IMR-90 (cell line): ENCODE measurements around the gene EPHA6. TPM values are rescaled to one million over a fixed set of nuclear protein-coding genes. Genes with fewer than 3 reads are reported as not detected.

Experiments
- ATAC-seq: fragments of 200-7000 bp; cut with Tn5 transposase; 2 replicates; pipeline ENCODE4 v1.9.1; 2020; ENCODE audit warnings: low read depth, mild to moderate bottlenecking, moderate library complexity
- BruUV-seq: library from RNA; stranded (reverse); fragments of 400-500 nt; replicated peaks from 2 replicates; lab custom pipeline; 2021; lab: Mats Ljungman, UMichigan
- CTCF ChIA-PET: fragments of 300-600 bp; formaldehyde crosslinking; extraction: SDS; loops from one replicate; lab custom pipeline; 2021; ENCODE audit warnings: antibody characterized with exemption; lab: Yijun Ruan, JAX
- POLR2A ChIA-PET: fragments of 300-600 bp; sonication (Branson Sonifier 250); formaldehyde crosslinking; loops from one replicate; lab custom pipeline; 2022; ENCODE audit warnings: antibody characterized with exemption; ENCODE audit not compliant: unreplicated experiment; lab: Charles Lee
- DNase-seq: peaks from one replicate; pipeline ENCODE4 v3.0.0; 2013
- H2AFZ ChIP-seq: replicated peaks from 2 replicates; pipeline ENCODE3; 2013; ENCODE audit warnings: low read length, mild to moderate bottlenecking; ENCODE audit not compliant: poor library complexity
- H2AK5ac ChIP-seq: 2 replicates; pipeline ENCODE4 v1.6.1; 2013; ENCODE audit warnings: low read depth, low read length, inconsistent platforms
- H2AK9ac ChIP-seq: replicated peaks from 2 replicates; pipeline ENCODE3; 2013; ENCODE audit warnings: mild to moderate bottlenecking, low read depth, low read length, moderate library complexity; ENCODE audit not compliant: poor library complexity
- H2BK120ac ChIP-seq: 2 replicates; pipeline ENCODE4 v1.6.1; 2013; ENCODE audit warnings: low read depth, low read length, inconsistent platforms
- H2BK15ac ChIP-seq: 3 replicates; pipeline ENCODE4 v1.6.1; 2013; ENCODE audit warnings: low read depth, low read length, inconsistent platforms
- H2BK20ac ChIP-seq: 2 replicates; pipeline ENCODE4 v1.6.1; 2013; ENCODE audit warnings: low read depth, mild to moderate bottlenecking, inconsistent platforms, low read length, moderate library complexity
- H2BK5ac ChIP-seq: 2 replicates; pipeline ENCODE4 v1.6.1; 2013; ENCODE audit warnings: mild to moderate bottlenecking, low read depth, low read length, inconsistent platforms; ENCODE audit not compliant: poor library complexity, severe bottlenecking
- H3K14ac ChIP-seq: replicated peaks from 2 replicates; pipeline ENCODE4 v1.6.1; 2013; ENCODE audit warnings: low read depth, low read length, inconsistent platforms
- H3K18ac ChIP-seq: 2 replicates; pipeline ENCODE4 v1.6.1; 2013; ENCODE audit warnings: low read depth, low read length, control low read depth
- H3K23ac ChIP-seq: 2 replicates; pipeline ENCODE4 v1.6.1; 2013; ENCODE audit warnings: low read depth, low read length, inconsistent platforms
- H3K27ac ChIP-seq: 2 replicates; pipeline ENCODE4 v1.5.1; 2013; ENCODE audit warnings: mild to moderate bottlenecking, control low read depth, low read length; ENCODE audit not compliant: insufficient read depth
- H3K27me3 ChIP-seq: 2 replicates; pipeline ENCODE4 v1.6.1; 2013; ENCODE audit warnings: low read length; ENCODE audit not compliant: control insufficient read depth, insufficient read depth
- H3K36me3 ChIP-seq: 2 replicates; pipeline ENCODE4 v1.6.1; 2013; ENCODE audit warnings: low read length, mixed read lengths; ENCODE audit not compliant: control insufficient read depth, insufficient read depth
- H3K4ac ChIP-seq: 2 replicates; pipeline ENCODE4 v1.6.1; 2013; ENCODE audit warnings: low read depth, low read length, inconsistent platforms
- H3K4me1 ChIP-seq: 2 replicates; pipeline ENCODE4 v1.6.1; 2013; ENCODE audit warnings: low read length, mixed read lengths; ENCODE audit not compliant: control insufficient read depth, insufficient read depth
- H3K4me2 ChIP-seq: 2 replicates; pipeline ENCODE4 v1.6.1; 2013; ENCODE audit warnings: low read depth, mild to moderate bottlenecking, control low read depth, low read length, moderate library complexity
- H3K4me3 ChIP-seq: 2 replicates; pipeline ENCODE4 v1.5.1; 2013; ENCODE audit warnings: low read depth, mild to moderate bottlenecking, control low read depth, low read length, moderate library complexity; ENCODE audit not compliant: insufficient read depth
- H3K56ac ChIP-seq: 2 replicates; pipeline ENCODE4 v1.6.1; 2013; ENCODE audit warnings: low read length, inconsistent platforms; ENCODE audit not compliant: insufficient read depth; ENCODE audit errors: extremely low read depth
- H3K79me1 ChIP-seq, 2 experiments: 2 replicates each; pipeline ENCODE4 v1.6.1; 2013; ENCODE audit warnings: low read length in 2 of 2, inconsistent platforms in 1 of 2, low read depth in 1 of 2
- H3K9ac ChIP-seq: 2 replicates; pipeline ENCODE4 v1.6.1; 2013; ENCODE audit warnings: low read depth, low read length, control low read depth
- H3K9me1 ChIP-seq: 2 replicates; pipeline ENCODE4 v1.6.1; 2013; ENCODE audit warnings: low read length, inconsistent platforms; ENCODE audit not compliant: insufficient read depth
- H3K9me3 ChIP-seq: 2 replicates; pipeline ENCODE4 v1.6.1; 2013; ENCODE audit warnings: low read length; ENCODE audit not compliant: control insufficient read depth, insufficient read depth
- H4K20me1 ChIP-seq: 2 replicates; pipeline ENCODE4 v1.6.1; 2013; ENCODE audit warnings: low read length, inconsistent platforms; ENCODE audit not compliant: insufficient read depth
- H4K5ac ChIP-seq: 2 replicates; pipeline ENCODE4 v1.6.1; 2013; ENCODE audit warnings: mild to moderate bottlenecking, low read depth, low read length, control low read depth
- H4K8ac ChIP-seq, 2 experiments: 2 replicates each; pipeline ENCODE4 v1.6.1; 2013; ENCODE audit warnings: low read depth in 2 of 2, low read length in 2 of 2, control low read depth in 1 of 2, inconsistent platforms in 1 of 2
- H4K91ac ChIP-seq: 2 replicates; pipeline ENCODE4 v1.6.1; 2013; ENCODE audit warnings: low read depth, low read length, inconsistent platforms; ENCODE audit not compliant: insufficient read depth
- BHLHE40 ChIP-seq: fragments of 150-350 bp; IDR thresholded peaks from 2 replicates; pipeline ENCODE4 v1.6.1; 2016; ENCODE audit warnings: mild to moderate bottlenecking, low read depth, low read length
- CEBPB ChIP-seq: IDR thresholded peaks from 2 replicates; pipeline ENCODE4 v1.6.1; 2012; ENCODE audit warnings: low read depth, low read length, improper control_type of control experiment
- CHD1 ChIP-seq: IDR thresholded peaks from 2 replicates; pipeline ENCODE4 v1.6.1; 2012; ENCODE audit warnings: low read depth, low read length, improper control_type of control experiment
- ELK1 ChIP-seq: fragments of 150-350 bp; IDR thresholded peaks from 2 replicates; pipeline ENCODE4 v1.6.1; 2016; ENCODE audit warnings: low read depth, mild to moderate bottlenecking, low read length, moderate library complexity, borderline replicate concordance
- FOS ChIP-seq: fragments of 150-350 bp; IDR thresholded peaks from 2 replicates; pipeline ENCODE4 v1.6.1; 2016; ENCODE audit warnings: low read depth, low read length
- MAFK ChIP-seq: IDR thresholded peaks from 2 replicates; pipeline ENCODE4 v1.6.1; 2012; ENCODE audit warnings: low read depth, low read length, improper control_type of control experiment
- MAZ ChIP-seq: IDR thresholded peaks from 2 replicates; pipeline ENCODE4 v1.6.1; 2012; ENCODE audit warnings: low read depth, mild to moderate bottlenecking, low read length, improper control_type of control experiment, moderate library complexity, borderline replicate concordance
- POLR2A ChIP-seq: IDR thresholded peaks from 2 replicates; pipeline ENCODE4 v1.6.1; 2012; ENCODE audit warnings: mild to moderate bottlenecking, low read depth, low read length
- RAD21 ChIP-seq: IDR thresholded peaks from 2 replicates; pipeline ENCODE4 v1.6.1; 2012; ENCODE audit warnings: low read length, improper control_type of control experiment
- RCOR1 ChIP-seq: IDR thresholded peaks from 2 replicates; pipeline ENCODE4 v1.6.1; 2012; ENCODE audit warnings: mild to moderate bottlenecking, low read length, improper control_type of control experiment; ENCODE audit not compliant: insufficient replicate concordance
- dilution Hi-C: fragments of 300-500 bp; cut with HindIII; formaldehyde crosslinking; loops from one replicate; pipeline ENCODE4 v1.14.3; 2018; ENCODE audit warnings: low sequenced_read_pairs; ENCODE audit not compliant: unreplicated experiment
- in situ Hi-C: fragments of 300-500 bp; cut with MboI; formaldehyde crosslinking; loops from 3 replicates; pipeline ENCODE4 v1.14.3; 2019; ENCODE audit warnings: low sequenced_read_pairs, inconsistent platforms, mixed read lengths
- intact Hi-C: fragments of 100-400 bp; cut with micrococcal nuclease; formaldehyde crosslinking; loops from 2 replicates; pipeline ENCODE4 v1.10.0; 2022
- polyA plus RNA-seq, 3 experiments: library from polyadenylated mRNA; depleted of rRNA; stranded (reverse); fragments of >200 nt; gene quantifications; 2 replicates each; pipeline ENCODE4 v1.2.3, GENCODE V29; 2012; ENCODE audit warnings: low replicate concordance in 1 of 3
- total RNA-seq: library from RNA; depleted of rRNA; stranded (reverse); fragments of >200 nt; gene quantifications from 2 replicates; pipeline ENCODE4 v1.2.3, GENCODE V29; 2012

Gene EPHA6
- total and polyA plus RNA-seq, 2 of the 4 experiments (the other 2 are of a cell fraction), result not detected

- Histone ChIP-seq H3K4me2 (no peak overlapping the region), H3K36me3 (no peaks in the 10 kb centered on the region), H2AK9ac (no peak overlapping the region), H4K20me1 (no peaks in the 10 kb centered on the region), H3K9me3 (peaks cover 7% of the 10 kb centered on the region; the same call in 1 of the 2 replicates), H3K79me1 (no peaks in the 10 kb centered on the region), H3K27me3 (no peaks in the 10 kb centered on the region), H4K91ac (no peak overlapping the region), H3K56ac (no peak overlapping the region), H3K9me1 (no peaks in the 10 kb centered on the region), H3K27ac (no peak overlapping the region), H2BK120ac (no peak overlapping the region), H3K4me3 (no peak overlapping the region), H3K23ac (no peak overlapping the region), H2AK5ac (no peak overlapping the region), H2BK15ac (no peak overlapping the region), H3K9ac (no peak overlapping the region), H4K8ac (no peak overlapping the region), H2BK5ac (no peak overlapping the region), H3K4me1 (no peaks in the 10 kb centered on the region), H4K5ac (no peak overlapping the region), H3K14ac (no peak overlapping the region), H3K4ac (no peak overlapping the region), H2AFZ (no peak overlapping the region), H2BK20ac (no peak overlapping the region), H3K18ac (no peak overlapping the region)
- DNase-seq, result no peak
- no peak for ATAC-seq
- no TSS peak for BruUV-seq
- intact Hi-C loops (no loop called here), in situ Hi-C loops (no loop called here), dilution Hi-C loops (no loop called here)
- TF ChIP-seq RCOR1 (no peak), FOS (no peak), MAZ (no peak), CHD1 (no peak), RAD21 (no peak), MAFK (no peak), ELK1 (no peak), CEBPB (no peak), POLR2A (no peak), BHLHE40 (no peak)
- CTCF ChIA-PET, result no interaction called here
- POLR2A ChIA-PET, result no interaction called here
Observed at GRCh38 chr3:97235611-97236315, 421.4 kb downstream of the EPHA6 start.
